Measurements from ENCODE around the gene CYFIP1.
A peak's percentile ranks its signal among the peaks of the same experiment; 100 is the strongest.

CYFIP1 gene

GRCh38 chr15:22961762-22962161 is 18.4 kb downstream of the CYFIP1 start:
- Histone ChIP-seq H3K9me3 (no peaks in the 10 kb centered on the region), H3K4me3 (no peak overlapping the region), H3K4me1 (no peaks in the 10 kb centered on the region), H3K36me3 (replicated peaks) (no peaks in the 10 kb centered on the region), H3K27me3 (ENCODE audit: low read depth) (no peaks in the 10 kb centered on the region)
- in situ Hi-C loops (cut with MboI; ENCODE audit: low sequenced_read_pairs), result no loop called here
- DNase-seq (ENCODE audit: low spot score in 2 of 2), result no peak

GRCh38 chr15:22960556-22960955 is 19.6 kb downstream of the CYFIP1 start:
- H3K4me1 ChIP-seq, result no peaks in the 10 kb centered on the region
- H3K36me3 ChIP-seq (replicated peaks), result no peaks in the 10 kb centered on the region
- no peaks in the 10 kb centered on the region for H3K27me3 ChIP-seq (ENCODE audit: low read depth)
- H3K9me3 ChIP-seq, result no peaks in the 10 kb centered on the region
- no peak for DNase-seq (ENCODE audit: low spot score in 2 of 2)
- H3K4me3 ChIP-seq, result no peak overlapping the region
- in situ Hi-C loops (cut with MboI; ENCODE audit: low sequenced_read_pairs), result no loop called here

GRCh38 chr15:22960126-22960525 is 20.0 kb downstream of the CYFIP1 start:
- Histone ChIP-seq H3K36me3 (replicated peaks) (no peaks in the 10 kb centered on the region), H3K27me3 (ENCODE audit: low read depth) (no peaks in the 10 kb centered on the region), H3K4me1 (no peaks in the 10 kb centered on the region), H3K4me3 (no peak overlapping the region), H3K9me3 (no peaks in the 10 kb centered on the region)
- no peak for DNase-seq (ENCODE audit: low spot score in 2 of 2)
- in situ Hi-C loops (cut with MboI; ENCODE audit: low sequenced_read_pairs), result no loop called here

GRCh38 chr15:22959321-22960101 is 20.7 kb downstream of the CYFIP1 start:
- no peak for DNase-seq (ENCODE audit: low spot score in 2 of 2)
- H3K36me3 ChIP-seq (replicated peaks), result no peaks in the 10 kb centered on the region
- no peaks in the 10 kb centered on the region for H3K4me1 ChIP-seq
- no peaks in the 10 kb centered on the region for H3K27me3 ChIP-seq (ENCODE audit: low read depth)
- in situ Hi-C loops (cut with MboI; ENCODE audit: low sequenced_read_pairs), result no loop called here
- no peaks in the 10 kb centered on the region for H3K9me3 ChIP-seq
- H3K4me3 ChIP-seq, result no peak overlapping the region

GRCh38 chr15:22958487-22959280 is 21.5 kb downstream of the CYFIP1 start:
- no peaks in the 10 kb centered on the region for H3K9me3 ChIP-seq
- in situ Hi-C loops (cut with MboI; ENCODE audit: low sequenced_read_pairs), result no loop called here
- no peak overlapping the region for H3K4me3 ChIP-seq
- no peaks in the 10 kb centered on the region for H3K27me3 ChIP-seq (ENCODE audit: low read depth)
- no peaks in the 10 kb centered on the region for H3K36me3 ChIP-seq (replicated peaks)
- H3K4me1 ChIP-seq, result no peaks in the 10 kb centered on the region
- DNase-seq (ENCODE audit: low spot score in 2 of 2), result no peak

- in situ Hi-C loops (cut with MboI; ENCODE audit: low sequenced_read_pairs), result no loop called here
- Histone ChIP-seq H3K27me3 (ENCODE audit: low read depth) (no peaks in the 10 kb centered on the region), H3K4me1 (peaks cover 5% of the 10 kb centered on the region), H3K4me3 (no peak overlapping the region), H3K36me3 (replicated peaks) (no peaks in the 10 kb centered on the region), H3K9me3 (no peaks in the 10 kb centered on the region)
- DNase-seq (ENCODE audit: low spot score in 2 of 2), result no peak
Observed at GRCh38 chr15:22956978-22957260, 23.2 kb downstream of the CYFIP1 start.

GRCh38 chr15:22956257-22956977 is 23.8 kb downstream of the CYFIP1 start:
- DNase-seq (ENCODE audit: low spot score in 2 of 2), result no peak
- no peak overlapping the region for H3K4me3 ChIP-seq

GRCh38 chr15:22955544-22956119 is 24.5 kb downstream of the CYFIP1 start:
- Histone ChIP-seq H3K36me3 (replicated peaks) (no peaks in the 10 kb centered on the region; the same call in 1 of the 2 replicates), H3K4me1 (peaks cover 5% of the 10 kb centered on the region), H3K9me3 (no peaks in the 10 kb centered on the region), H3K4me3 (no peak overlapping the region), H3K27me3 (ENCODE audit: low read depth) (no peaks in the 10 kb centered on the region)
- in situ Hi-C loops (cut with MboI; ENCODE audit: low sequenced_read_pairs), result no loop called here
- DNase-seq (ENCODE audit: low spot score in 2 of 2), result no peak

More at GRCh38 chr15:22956257-22956977, 23.8 kb downstream of the CYFIP1 start:
- Histone ChIP-seq H3K9me3 (no peaks in the 10 kb centered on the region), H3K4me1 (peaks cover 5% of the 10 kb centered on the region), H3K36me3 (replicated peaks) (no peaks in the 10 kb centered on the region), H3K27me3 (ENCODE audit: low read depth) (no peaks in the 10 kb centered on the region)
- in situ Hi-C loops (cut with MboI; ENCODE audit: low sequenced_read_pairs), result no loop called here

- Histone ChIP-seq H3K4me1 (peaks cover 9% of the 10 kb centered on the region), H3K36me3 (replicated peaks) (no peaks in the 10 kb centered on the region; the same call in 1 of the 2 replicates), H3K4me3 (no peak overlapping the region), H3K27me3 (ENCODE audit: low read depth) (no peaks in the 10 kb centered on the region), H3K9me3 (no peaks in the 10 kb centered on the region)
- DNase-seq (ENCODE audit: low spot score in 2 of 2), result no peak
- in situ Hi-C loops (cut with MboI; ENCODE audit: low sequenced_read_pairs), result no loop called here
Observed at GRCh38 chr15:22954798-22955543, 25.2 kb downstream of the CYFIP1 start.

GRCh38 chr15:22954326-22954725 is 25.8 kb downstream of the CYFIP1 start:
- in situ Hi-C loops (cut with MboI; ENCODE audit: low sequenced_read_pairs), result no loop called here
- peaks cover 15% of the 10 kb centered on the region for H3K4me1 ChIP-seq
- H3K36me3 ChIP-seq (replicated peaks), result no peaks in the 10 kb centered on the region; the same call in 1 of the 2 replicates
- DNase-seq (ENCODE audit: low spot score in 2 of 2), result no peak
- no peaks in the 10 kb centered on the region for H3K27me3 ChIP-seq (ENCODE audit: low read depth)
- H3K9me3 ChIP-seq, result no peaks in the 10 kb centered on the region
- no peak overlapping the region for H3K4me3 ChIP-seq

- DNase-seq (ENCODE audit: low spot score in 2 of 2), result peak in 1 of 2 experiments; percentile 27
- Histone ChIP-seq H3K4me1 (peaks cover 16% of the 10 kb centered on the region), H3K27me3 (ENCODE audit: low read depth) (no peaks in the 10 kb centered on the region)
Observed at GRCh38 chr15:22952796-22953579, 27.2 kb downstream of the CYFIP1 start.

GRCh38 chr15:22951381-22952280 is 28.5 kb downstream of the CYFIP1 start:
- peaks cover 16% of the 10 kb centered on the region for H3K4me1 ChIP-seq
- no peaks in the 10 kb centered on the region; the same call in 1 of the 2 replicates for H3K36me3 ChIP-seq (replicated peaks)
- H3K27me3 ChIP-seq (ENCODE audit: low read depth), result no peaks in the 10 kb centered on the region
- H3K4me3 ChIP-seq, result no peak overlapping the region
- in situ Hi-C loops (cut with MboI; ENCODE audit: low sequenced_read_pairs), result no loop called here
- DNase-seq (ENCODE audit: low spot score in 2 of 2), result no peak
- no peaks in the 10 kb centered on the region for H3K9me3 ChIP-seq

More at GRCh38 chr15:22952796-22953579, 27.2 kb downstream of the CYFIP1 start:
- Histone ChIP-seq H3K9me3 (no peaks in the 10 kb centered on the region), H3K36me3 (replicated peaks) (no peaks in the 10 kb centered on the region; the same call in 1 of the 2 replicates), H3K4me3 (no peak overlapping the region)
- in situ Hi-C loops (cut with MboI; ENCODE audit: low sequenced_read_pairs), result no loop called here

Data from HAP-1 (cell line).